Measurements from ENCODE around the gene STARD10.
"Not testable (repeated sequence)": the region's sequence is repeated elsewhere in the genome, so short reads cannot be mapped to it uniquely, and the experiment has no call there.

Gene STARD10

GRCh38 chr11:72805216-72805615 lies 11.4 kb upstream of the STARD10 start:
- Histone ChIP-seq H3K4me1 (ENCODE audit: insufficient read depth, low read length) (no peaks in the 10 kb centered on the region), H3K9ac (ENCODE audit: low read depth, low read length) (no peak overlapping the region), H3K27ac (ENCODE audit: low read depth, low read length) (no peak overlapping the region), H3K27me3 (ENCODE audit: insufficient read depth, low read length) (no peaks in the 10 kb centered on the region), H3K36me3 (ENCODE audit: insufficient read depth, low read length) (peaks cover 5% of the 10 kb centered on the region), H3K4me3 (ENCODE audit: low read length) (no peak overlapping the region), H3K9me3 (ENCODE audit: insufficient read depth, low read depth, low read length) (no peaks in the 10 kb centered on the region)
- 93% methylated on average over 4 of the region's 6 CpGs for WGBS

DNA sequence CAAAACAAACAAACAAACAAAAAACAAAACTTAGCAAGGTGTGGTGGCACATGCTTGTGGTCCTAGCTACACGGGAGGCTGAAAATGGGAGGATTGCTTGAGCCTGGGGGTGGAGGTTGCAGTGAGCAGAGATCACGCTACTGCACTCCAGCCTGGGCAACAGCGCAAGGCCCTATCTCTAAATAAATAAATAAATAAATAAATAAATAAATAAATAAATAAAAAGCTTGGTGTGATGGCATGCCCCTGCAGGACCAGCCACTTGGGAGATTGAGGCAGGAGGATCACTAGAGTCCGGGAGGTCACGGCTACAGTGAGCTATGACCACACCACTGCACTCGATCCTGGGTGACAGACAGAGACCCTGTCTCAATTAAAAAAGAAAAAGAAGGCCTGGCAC lies 9.0 kb upstream of the STARD10 start:
- 98% methylated on average over 4 of the region's 6 CpGs for WGBS
- Histone ChIP-seq H3K4me1 (ENCODE audit: insufficient read depth, low read length) (peaks cover 10% of the 10 kb centered on the region), H3K9me3 (ENCODE audit: insufficient read depth, low read depth, low read length) (no peaks in the 10 kb centered on the region), H3K27me3 (ENCODE audit: insufficient read depth, low read length) (no peaks in the 10 kb centered on the region), H3K36me3 (ENCODE audit: insufficient read depth, low read length) (no peaks in the 10 kb centered on the region), H3K4me3 (ENCODE audit: low read length) (no peak overlapping the region), H3K9ac (ENCODE audit: low read depth, low read length) (no peak overlapping the region), H3K27ac (ENCODE audit: low read depth, low read length) (no peak overlapping the region)

DNA sequence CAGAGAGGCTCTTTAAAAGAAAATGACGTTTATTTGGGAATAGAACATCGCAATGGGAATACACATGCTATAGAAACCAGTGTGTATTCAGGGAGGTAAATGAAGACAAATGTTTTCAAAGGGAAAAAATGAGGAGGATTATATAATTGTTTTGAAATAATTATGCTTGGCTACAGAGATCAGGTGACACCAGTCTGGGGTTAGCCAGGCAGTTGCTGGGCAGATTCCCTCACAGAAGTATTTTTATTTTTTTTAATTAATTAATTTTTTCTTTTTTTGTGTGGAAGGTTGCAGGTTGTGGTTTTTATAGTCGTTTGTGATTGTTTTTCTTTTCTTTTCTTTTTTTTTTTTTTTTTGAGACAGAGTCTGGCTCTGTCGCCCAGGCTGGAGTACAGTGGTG lies 5.6 kb upstream of the STARD10 start:
- Histone ChIP-seq H3K36me3 (ENCODE audit: insufficient read depth, low read length) (no peaks in the 10 kb centered on the region), H3K4me1 (ENCODE audit: insufficient read depth, low read length) (peaks cover 11% of the 10 kb centered on the region), H3K9me3 (ENCODE audit: insufficient read depth, low read depth, low read length) (no peaks in the 10 kb centered on the region), H3K27me3 (ENCODE audit: insufficient read depth, low read length) (no peaks in the 10 kb centered on the region), H3K9ac (ENCODE audit: low read depth, low read length) (no peak overlapping the region), H3K4me3 (ENCODE audit: low read length) (no peak overlapping the region), H3K27ac (ENCODE audit: low read depth, low read length) (no peak overlapping the region)
- 84% methylated on average over 4 of the region's 4 CpGs for WGBS

DNA sequence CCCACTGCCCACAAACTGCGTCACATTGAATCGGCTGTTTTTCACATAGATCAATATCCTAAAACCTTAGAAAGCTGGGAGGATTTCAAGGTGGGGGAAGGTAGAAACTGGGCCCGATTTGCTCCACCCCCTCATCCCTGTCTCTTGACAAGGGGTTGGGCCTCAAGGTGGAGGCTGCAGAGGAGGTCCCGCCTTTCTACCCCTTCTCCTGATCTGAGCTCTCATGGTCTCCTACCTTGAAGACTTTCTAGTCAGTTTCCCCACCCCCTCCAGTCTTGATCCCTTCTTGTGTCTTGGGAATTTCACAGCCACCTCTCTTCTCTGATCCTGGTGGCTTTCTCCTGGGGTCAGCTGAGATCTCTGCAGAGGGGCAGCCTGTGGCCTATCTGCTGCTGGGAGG lies 4.5 kb upstream of the STARD10 start:
- H3K27ac ChIP-seq (ENCODE audit: low read depth, low read length) = no peak overlapping the region
- H3K9me3 ChIP-seq (ENCODE audit: insufficient read depth, low read depth, low read length) = no peaks in the 10 kb centered on the region
- peaks cover 11% of the 10 kb centered on the region for H3K4me1 ChIP-seq (ENCODE audit: insufficient read depth, low read length)
- H3K27me3 ChIP-seq (ENCODE audit: insufficient read depth, low read length) = no peaks in the 10 kb centered on the region
- H3K9ac ChIP-seq (ENCODE audit: low read depth, low read length) = no peak overlapping the region
- no peak overlapping the region for H3K4me3 ChIP-seq (ENCODE audit: low read length)
- 57% methylated on average over 2 of the region's 4 CpGs for WGBS
- no peaks in the 10 kb centered on the region for H3K36me3 ChIP-seq (ENCODE audit: insufficient read depth, low read length)

DNA sequence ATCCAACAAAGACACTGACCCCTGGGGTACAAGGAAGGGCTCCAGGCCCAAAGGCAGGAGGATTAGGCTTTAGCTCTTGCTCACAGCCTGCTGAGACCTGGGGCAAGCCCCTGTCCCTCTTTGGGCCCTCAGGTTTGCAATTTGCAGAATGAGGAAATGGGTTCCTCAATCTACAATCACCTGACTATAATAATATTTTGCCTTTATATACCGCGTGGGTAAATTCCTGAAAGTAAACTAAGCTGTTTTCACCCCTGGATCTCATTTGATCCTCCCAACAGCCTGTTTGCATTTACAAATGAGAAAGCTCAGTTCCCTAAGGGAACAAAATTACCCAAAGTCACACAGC lies 797 bp downstream of the STARD10 start:
- 92% methylated on average over 2 of the region's 2 CpGs for WGBS
- Histone ChIP-seq H3K27me3 (ENCODE audit: insufficient read depth, low read length) (no peaks in the 10 kb centered on the region), H3K27ac (ENCODE audit: low read depth, low read length) (no peak overlapping the region), H3K36me3 (ENCODE audit: insufficient read depth, low read length) (no peaks in the 10 kb centered on the region), H3K9ac (ENCODE audit: low read depth, low read length) (no peak overlapping the region), H3K4me3 (ENCODE audit: low read length) (peak overlapping the region; percentile 88), H3K9me3 (ENCODE audit: insufficient read depth, low read depth, low read length) (no peaks in the 10 kb centered on the region), H3K4me1 (ENCODE audit: insufficient read depth, low read length) (peaks cover 6% of the 10 kb centered on the region)

- Histone ChIP-seq H3K27me3 (ENCODE audit: insufficient read depth, low read length) (no peaks in the 10 kb centered on the region), H3K9ac (ENCODE audit: low read depth, low read length) (no peak overlapping the region), H3K36me3 (ENCODE audit: insufficient read depth, low read length) (no peaks in the 10 kb centered on the region), H3K4me1 (ENCODE audit: insufficient read depth, low read length) (peaks cover 3% of the 10 kb centered on the region; the same call in 1 of the 2 replicates), H3K27ac (ENCODE audit: low read depth, low read length) (no peak overlapping the region), H3K4me3 (ENCODE audit: low read length) (no peak overlapping the region), H3K9me3 (ENCODE audit: insufficient read depth, low read depth, low read length) (no peaks in the 10 kb centered on the region)
- 96% methylated on average over 3 of the region's 3 CpGs for WGBS
These were observed 1.3 kb downstream of the STARD10 start for GRCh38 chr11:72792437-72793021.

GRCh38 chr11:72791228-72791627 lies 2.6 kb downstream of the STARD10 start:
- not testable (repeated sequence) for H3K27ac ChIP-seq (ENCODE audit: low read depth, low read length); H3K9me3 ChIP-seq (ENCODE audit: insufficient read depth, low read depth, low read length); H3K36me3 ChIP-seq (ENCODE audit: insufficient read depth, low read length); H3K27me3 ChIP-seq (ENCODE audit: insufficient read depth, low read length); H3K4me3 ChIP-seq (ENCODE audit: low read length); H3K9ac ChIP-seq (ENCODE audit: low read depth, low read length); H3K4me1 ChIP-seq (ENCODE audit: insufficient read depth, low read length)
- WGBS = 89% methylated on average over 7 of the region's 7 CpGs

DNA sequence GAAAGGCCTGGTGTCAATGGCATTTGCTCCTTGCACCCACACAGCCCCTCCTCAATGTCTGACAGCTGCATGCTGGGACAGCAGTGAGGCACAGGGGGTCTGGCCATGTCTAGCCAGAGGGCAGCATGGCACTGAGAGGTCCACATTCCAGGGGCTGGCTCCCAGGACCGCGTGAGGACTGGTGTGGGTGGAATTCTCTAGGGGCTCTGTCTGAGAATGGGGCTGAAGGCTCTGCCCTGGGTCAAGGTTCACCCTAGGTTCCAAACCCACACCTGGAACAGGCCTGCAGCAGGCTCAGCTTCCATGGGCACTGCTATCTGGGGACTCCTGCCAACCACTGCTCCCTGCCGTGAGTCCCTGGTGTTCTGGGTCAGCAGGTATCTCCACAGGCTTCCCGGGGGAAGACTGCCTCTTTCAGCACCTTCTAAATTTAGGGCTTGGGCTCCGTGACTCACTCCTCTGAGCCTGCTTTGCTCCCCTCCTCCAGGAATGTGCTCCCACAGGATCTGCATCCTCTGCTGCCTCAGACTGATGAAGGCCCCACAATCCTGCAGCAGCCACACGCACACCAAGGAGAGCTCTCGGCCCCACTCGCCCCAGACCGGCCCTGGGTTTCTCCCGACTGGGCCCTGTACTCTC lies 4.2 kb downstream of the STARD10 start:
- H3K9me3 ChIP-seq (ENCODE audit: insufficient read depth, low read depth, low read length) = no peaks in the 10 kb centered on the region
- 84% methylated on average over 10 of the region's 10 CpGs for WGBS
- peaks cover 3% of the 10 kb centered on the region; the same call in 1 of the 2 replicates for H3K4me1 ChIP-seq (ENCODE audit: insufficient read depth, low read length)
- no peak overlapping the region for H3K4me3 ChIP-seq (ENCODE audit: low read length)
- no peak overlapping the region for H3K9ac ChIP-seq (ENCODE audit: low read depth, low read length)
- H3K36me3 ChIP-seq (ENCODE audit: insufficient read depth, low read length) = no peaks in the 10 kb centered on the region
- H3K27me3 ChIP-seq (ENCODE audit: insufficient read depth, low read length) = no peaks in the 10 kb centered on the region
- no peak overlapping the region for H3K27ac ChIP-seq (ENCODE audit: low read depth, low read length)

- Histone ChIP-seq H3K9me3 (ENCODE audit: insufficient read depth, low read depth, low read length) (no peaks in the 10 kb centered on the region), H3K27ac (ENCODE audit: low read depth, low read length) (no peak overlapping the region), H3K9ac (ENCODE audit: low read depth, low read length) (no peak overlapping the region), H3K4me1 (ENCODE audit: insufficient read depth, low read length) (peaks cover 1% of the 10 kb centered on the region; the same call in 1 of the 2 replicates), H3K36me3 (ENCODE audit: insufficient read depth, low read length) (no peaks in the 10 kb centered on the region), H3K4me3 (ENCODE audit: low read length) (no peak overlapping the region), H3K27me3 (ENCODE audit: insufficient read depth, low read length) (no peaks in the 10 kb centered on the region)
- WGBS = 88% methylated on average over 7 of the region's 7 CpGs
These were observed 5.6 kb downstream of the STARD10 start for GRCh38 chr11:72788241-72788640.

- Histone ChIP-seq H3K27me3 (ENCODE audit: insufficient read depth, low read length) (no peaks in the 10 kb centered on the region), H3K4me1 (ENCODE audit: insufficient read depth, low read length) (no peaks in the 10 kb centered on the region), H3K9ac (ENCODE audit: low read depth, low read length) (no peak overlapping the region), H3K9me3 (ENCODE audit: insufficient read depth, low read depth, low read length) (no peaks in the 10 kb centered on the region), H3K36me3 (ENCODE audit: insufficient read depth, low read length) (no peaks in the 10 kb centered on the region), H3K27ac (ENCODE audit: low read depth, low read length) (no peak overlapping the region), H3K4me3 (ENCODE audit: low read length) (no peak overlapping the region)
- WGBS = 59% methylated on average over 15 of the region's 16 CpGs
These were observed 6.4 kb downstream of the STARD10 start for GRCh38 chr11:72787216-72788104.
